ENCODE results near the gene KYNU. TPM values are rescaled to one million over a fixed set of nuclear protein-coding genes. Genes with fewer than 3 reads are reported as not detected.

Gene KYNU
- total RNA-seq, 6 experiments from 2014 or later: 37.0 to 47.5 (median 40.7) TPM

DNA sequence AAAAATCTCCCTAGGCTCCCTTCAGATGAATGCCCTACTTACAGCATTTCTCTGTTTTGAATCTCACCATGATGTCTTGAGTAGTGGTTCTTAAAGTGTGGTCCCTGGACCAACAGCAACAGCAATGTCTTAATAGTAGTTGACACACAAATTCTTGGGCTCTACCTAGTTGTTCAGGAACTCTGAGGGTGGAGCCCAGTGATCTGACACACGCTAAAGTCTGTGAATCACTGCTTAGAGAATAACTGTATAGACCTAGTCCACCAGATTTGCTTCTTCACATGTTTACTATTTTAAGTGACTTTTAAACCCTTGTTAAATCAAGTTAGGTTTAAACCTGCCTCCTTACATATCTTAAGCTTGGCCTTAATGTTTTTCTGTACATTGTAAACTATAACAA, 204.2 kb downstream of the KYNU start:
- Histone ChIP-seq H3K4me1 (no peaks in the 10 kb centered on the region), H3K9me3 (no peaks in the 10 kb centered on the region), H3K36me3 (no peaks in the 10 kb centered on the region), H3K4me3 (no peak overlapping the region), H3K27ac (no peak overlapping the region), H3K27me3 (no peaks in the 10 kb centered on the region)
- DNase-seq (no peak), ATAC-seq (no peak)
- WGBS (ENCODE audit: insufficient coverage, low coverage, low lambda C conversion rate, missing lambda C conversion rate): 57% methylated on average over 1 of the region's 1 CpG
- TF ChIP-seq POLR2A (IDR thresholded peaks at IDR 0.05): no peak
- TF ChIP-seq, protein P1, sequence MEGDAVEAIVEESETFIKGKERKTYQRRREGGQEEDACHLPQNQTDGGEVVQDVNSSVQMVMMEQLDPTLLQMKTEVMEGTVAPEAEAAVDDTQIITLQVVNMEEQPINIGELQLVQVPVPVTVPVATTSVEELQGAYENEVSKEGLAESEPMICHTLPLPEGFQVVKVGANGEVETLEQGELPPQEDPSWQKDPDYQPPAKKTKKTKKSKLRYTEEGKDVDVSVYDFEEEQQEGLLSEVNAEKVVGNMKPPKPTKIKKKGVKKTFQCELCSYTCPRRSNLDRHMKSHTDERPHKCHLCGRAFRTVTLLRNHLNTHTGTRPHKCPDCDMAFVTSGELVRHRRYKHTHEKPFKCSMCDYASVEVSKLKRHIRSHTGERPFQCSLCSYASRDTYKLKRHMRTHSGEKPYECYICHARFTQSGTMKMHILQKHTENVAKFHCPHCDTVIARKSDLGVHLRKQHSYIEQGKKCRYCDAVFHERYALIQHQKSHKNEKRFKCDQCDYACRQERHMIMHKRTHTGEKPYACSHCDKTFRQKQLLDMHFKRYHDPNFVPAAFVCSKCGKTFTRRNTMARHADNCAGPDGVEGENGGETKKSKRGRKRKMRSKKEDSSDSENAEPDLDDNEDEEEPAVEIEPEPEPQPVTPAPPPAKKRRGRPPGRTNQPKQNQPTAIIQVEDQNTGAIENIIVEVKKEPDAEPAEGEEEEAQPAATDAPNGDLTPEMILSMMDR (IDR thresholded peaks at IDR 0.05): no peak
- intact Hi-C loops (cut with DNase I): no loop called here

DNA sequence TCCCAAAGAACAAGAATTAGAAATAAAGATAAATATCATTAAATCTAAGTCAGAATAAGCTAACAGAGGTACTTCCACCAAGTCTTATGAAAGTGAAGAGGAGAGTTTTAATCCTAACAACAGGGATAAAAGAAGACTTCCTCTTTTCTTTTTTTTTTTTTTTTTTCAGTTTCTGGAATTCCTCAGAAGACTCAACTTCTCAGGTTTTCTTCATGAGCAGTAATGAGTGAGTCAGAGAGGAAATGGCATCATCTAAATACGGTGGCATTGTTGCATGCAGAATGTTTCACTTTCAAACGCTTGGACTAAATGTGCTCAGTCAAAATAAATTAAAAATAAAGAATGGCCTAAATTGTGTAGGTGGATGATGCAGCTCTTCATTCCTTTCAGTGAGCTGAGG, 206.2 kb downstream of the KYNU start:
- 8% methylated on average over 2 of the region's 2 CpGs for WGBS (ENCODE audit: insufficient coverage, low coverage, low lambda C conversion rate, missing lambda C conversion rate)
- Histone ChIP-seq H3K36me3 (no peaks in the 10 kb centered on the region), H3K9me3 (no peaks in the 10 kb centered on the region), H3K4me1 (no peaks in the 10 kb centered on the region), H3K27me3 (no peaks in the 10 kb centered on the region), H3K27ac (no peak overlapping the region), H3K4me3 (no peak overlapping the region)
- DNase-seq (no peak), ATAC-seq (peak in 1 of 4 donors; percentile 50)
- no peak for TF ChIP-seq POLR2A (IDR thresholded peaks at IDR 0.05)
- TF ChIP-seq, protein P1 (IDR thresholded peaks at IDR 0.05): no peak
- intact Hi-C loops (cut with DNase I): no loop called here

DNA sequence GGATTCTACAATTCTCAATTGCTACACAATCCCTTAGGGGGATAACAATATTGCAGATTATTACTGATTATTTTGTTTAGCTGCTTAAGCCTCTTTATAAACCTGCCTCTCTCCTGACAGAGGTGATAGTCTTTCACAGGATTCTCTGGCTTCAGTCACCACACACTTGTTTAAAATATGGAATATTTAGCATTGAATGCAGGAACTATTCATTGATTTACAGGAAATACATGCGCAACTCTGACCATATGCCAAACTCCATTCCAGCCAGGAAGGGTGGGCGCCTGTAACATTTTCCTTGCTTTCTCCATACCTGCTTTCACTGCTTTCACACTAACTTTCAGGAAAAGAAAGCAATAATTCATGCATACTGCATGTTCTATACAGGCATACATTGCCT, 207.0 kb downstream of the KYNU start:
- 77% methylated on average over 2 of the region's 2 CpGs for WGBS (ENCODE audit: insufficient coverage, low coverage, low lambda C conversion rate, missing lambda C conversion rate)
- TF ChIP-seq, protein P1 (IDR thresholded peaks at IDR 0.05): no peak
- TF ChIP-seq POLR2A (IDR thresholded peaks at IDR 0.05): no peak
- Histone ChIP-seq H3K4me1 (no peaks in the 10 kb centered on the region), H3K4me3 (no peak overlapping the region), H3K27ac (no peak overlapping the region), H3K36me3 (no peaks in the 10 kb centered on the region), H3K9me3 (no peaks in the 10 kb centered on the region), H3K27me3 (no peaks in the 10 kb centered on the region)
- DNase-seq: no peak
- no peak for ATAC-seq
- intact Hi-C loops (cut with DNase I): no loop called here

DNA sequence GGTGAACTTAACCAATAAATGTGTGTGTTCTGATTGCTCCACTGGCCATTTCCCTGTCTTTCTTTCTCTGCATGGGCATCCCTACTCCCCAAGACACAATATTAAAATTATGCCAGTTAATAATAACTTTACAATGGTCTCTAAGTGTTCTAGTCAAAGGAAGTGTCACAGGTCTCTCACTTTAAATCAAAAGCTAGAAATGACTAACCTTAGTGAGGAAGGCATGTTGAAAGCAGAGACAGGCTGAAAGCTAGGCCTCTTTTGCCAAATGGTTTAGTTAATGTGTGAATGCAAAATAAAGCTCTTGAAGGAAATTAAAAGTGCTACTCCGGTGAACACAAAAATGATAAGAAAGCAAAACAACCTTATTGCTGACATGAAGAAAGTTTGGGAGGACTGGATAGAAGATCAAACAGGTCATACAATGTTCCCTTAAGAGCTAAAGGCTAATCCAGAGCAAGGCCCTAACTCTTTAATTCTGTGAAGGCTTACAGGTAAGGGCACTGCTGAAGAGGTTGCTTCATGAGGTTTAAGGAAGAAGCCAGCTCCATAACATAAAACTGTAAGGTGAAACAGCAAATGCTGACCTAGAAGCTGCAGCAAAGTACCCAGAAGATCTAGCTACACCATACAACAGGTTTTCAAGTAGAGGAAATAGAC, 207.8 kb downstream of the KYNU start:
- no peak overlapping the region for H3K4me3 ChIP-seq
- 64% methylated on average over 1 of the region's 1 CpG for WGBS (ENCODE audit: insufficient coverage, low coverage, low lambda C conversion rate, missing lambda C conversion rate)
- intact Hi-C loops (cut with DNase I): no loop called here
- ATAC-seq (no peak), DNase-seq (no peak)
- no peaks in the 10 kb centered on the region for H3K27me3 ChIP-seq
- no peaks in the 10 kb centered on the region for H3K36me3 ChIP-seq
- H3K27ac ChIP-seq: no peak overlapping the region
- H3K4me1 ChIP-seq: no peaks in the 10 kb centered on the region
- TF ChIP-seq, protein P1 (IDR thresholded peaks at IDR 0.05): no peak
- TF ChIP-seq POLR2A (IDR thresholded peaks at IDR 0.05): no peak
- no peaks in the 10 kb centered on the region for H3K9me3 ChIP-seq
